Measurements from ENCODE around the gene CPNE8.

GRCh38 chr12:38638401-38638800, 267.0 kb downstream of the CPNE8 start:
- no peak for TF ChIP-seq POLR2A (IDR thresholded peaks at IDR 0.05)
- TF ChIP-seq CTCF (IDR thresholded peaks at IDR 0.05): no peak
